HG03520 (cell line): ENCODE data around the gene PARP1.

Experiments
- ATAC-seq: cut with Tn5 transposase; IDR thresholded peaks from one replicate; pipeline ENCODE4 v1.9.1; 2021; ENCODE audit warnings: mild to moderate bottlenecking, moderate library complexity; ENCODE audit not compliant: unreplicated experiment

The PARP1 gene

DNA sequence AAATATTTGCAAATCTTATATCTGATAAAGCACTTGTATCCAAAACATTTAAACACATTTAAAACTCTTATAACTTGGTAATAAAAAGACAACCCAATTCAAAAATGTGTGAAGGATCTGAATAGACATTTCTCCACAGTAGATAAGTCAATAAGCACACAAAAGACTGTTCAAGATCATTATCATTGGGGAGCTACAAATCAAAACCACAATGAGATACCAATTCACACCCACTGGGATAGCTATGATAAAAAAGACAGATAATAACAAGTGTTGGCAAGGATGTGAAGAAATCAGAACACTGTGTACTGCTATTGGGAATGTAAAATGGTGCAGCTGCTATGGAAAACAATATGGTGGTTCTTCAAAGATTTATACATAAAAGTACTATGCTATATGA lies 93.8 kb downstream of the PARP1 start:
- ATAC-seq, result no peak

DNA sequence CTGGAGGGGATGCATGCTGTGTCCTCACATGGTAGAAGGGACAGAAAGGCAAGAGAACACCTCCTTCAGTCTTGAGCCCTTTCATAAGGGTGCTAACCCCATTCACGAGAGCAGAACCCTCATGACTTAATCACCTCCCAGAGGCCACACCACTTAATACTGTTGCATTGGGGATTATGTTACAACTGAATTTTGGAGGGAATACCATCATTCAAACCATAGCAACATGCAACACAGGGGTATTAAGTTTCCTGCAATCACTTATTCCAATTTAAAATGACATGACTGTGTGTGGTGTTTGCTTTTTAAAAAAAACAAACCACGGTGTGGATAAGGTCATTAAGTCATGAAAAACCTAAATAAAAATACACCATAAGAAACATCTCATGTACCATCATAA lies 95.8 kb downstream of the PARP1 start:
- no peak for ATAC-seq

DNA sequence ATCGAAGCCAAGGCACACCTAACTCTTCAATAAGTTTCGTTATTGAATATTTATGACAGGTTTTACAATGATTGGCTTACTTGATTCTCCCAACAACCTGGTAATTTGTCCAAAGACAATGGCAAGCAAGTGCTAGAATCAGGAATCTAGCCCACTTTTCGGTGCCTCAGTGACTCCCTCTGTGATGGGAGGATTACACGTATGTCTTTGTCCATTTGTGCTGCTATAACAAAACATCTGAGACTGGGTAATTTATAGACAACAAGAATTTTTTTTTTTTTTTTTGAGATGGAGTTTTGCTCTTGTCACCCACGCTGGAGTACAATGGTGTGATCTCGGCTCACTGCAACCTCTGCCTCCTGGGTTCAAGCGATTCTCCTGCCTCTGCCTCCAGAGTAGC lies 96.5 kb downstream of the PARP1 start:
- no peak for ATAC-seq
